Neural progenitor cell (in vitro differentiated cells): Measurements from ENCODE around the gene CIC.

Experiments
- EZH2 ChIP-seq: fragments of 200-600 bp; sonication (generic); IDR thresholded peaks from 2 replicates; pipeline ENCODE4 v1.6.1; 2017; ENCODE audit warnings: antibody characterized with exemption, mild to moderate bottlenecking, moderate library complexity
- EZH2phosphoT487 ChIP-seq: fragments of 200-600 bp; sonication (generic); IDR thresholded peaks from 2 replicates; pipeline ENCODE4 v1.6.1; 2017; ENCODE audit warnings: antibody characterized with exemption
- TF ChIP-seq, protein P1 (sequence below): fragments of 200-600 bp; sonication (generic); IDR thresholded peaks from 2 replicates; pipeline ENCODE4 v1.5.1; 2017; ENCODE audit warnings: antibody characterized with exemption, mild to moderate bottlenecking

DNA sequence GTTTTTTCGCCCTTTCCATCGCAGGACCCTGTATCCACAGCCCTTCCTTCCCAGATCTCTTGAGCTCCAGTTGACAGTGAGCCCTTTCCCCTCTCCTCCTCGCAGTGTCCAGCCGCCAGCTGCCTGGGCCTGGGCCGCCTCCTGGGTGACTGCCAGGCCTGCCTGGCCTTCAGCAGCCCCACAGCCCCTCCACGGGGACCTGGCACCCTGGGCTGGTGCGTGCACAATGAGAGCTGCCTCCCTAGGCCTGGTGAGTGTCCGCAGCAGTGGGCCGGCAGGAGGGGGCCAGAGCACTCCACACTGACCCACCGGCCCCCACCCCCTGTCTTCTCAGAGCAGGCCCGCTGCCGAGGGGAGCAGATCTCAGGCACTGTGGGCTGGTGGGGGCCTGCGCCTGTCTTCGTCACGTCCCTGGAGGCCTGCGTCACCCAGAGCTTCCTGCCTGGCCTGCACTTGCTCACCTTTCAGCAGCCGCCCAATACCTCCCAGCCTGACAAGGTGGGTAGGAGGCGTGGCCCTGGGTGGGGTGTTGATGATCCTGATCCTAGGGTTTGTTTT lies 75.4 kb downstream of the CIC start:
- TF ChIP-seq, protein P1, sequence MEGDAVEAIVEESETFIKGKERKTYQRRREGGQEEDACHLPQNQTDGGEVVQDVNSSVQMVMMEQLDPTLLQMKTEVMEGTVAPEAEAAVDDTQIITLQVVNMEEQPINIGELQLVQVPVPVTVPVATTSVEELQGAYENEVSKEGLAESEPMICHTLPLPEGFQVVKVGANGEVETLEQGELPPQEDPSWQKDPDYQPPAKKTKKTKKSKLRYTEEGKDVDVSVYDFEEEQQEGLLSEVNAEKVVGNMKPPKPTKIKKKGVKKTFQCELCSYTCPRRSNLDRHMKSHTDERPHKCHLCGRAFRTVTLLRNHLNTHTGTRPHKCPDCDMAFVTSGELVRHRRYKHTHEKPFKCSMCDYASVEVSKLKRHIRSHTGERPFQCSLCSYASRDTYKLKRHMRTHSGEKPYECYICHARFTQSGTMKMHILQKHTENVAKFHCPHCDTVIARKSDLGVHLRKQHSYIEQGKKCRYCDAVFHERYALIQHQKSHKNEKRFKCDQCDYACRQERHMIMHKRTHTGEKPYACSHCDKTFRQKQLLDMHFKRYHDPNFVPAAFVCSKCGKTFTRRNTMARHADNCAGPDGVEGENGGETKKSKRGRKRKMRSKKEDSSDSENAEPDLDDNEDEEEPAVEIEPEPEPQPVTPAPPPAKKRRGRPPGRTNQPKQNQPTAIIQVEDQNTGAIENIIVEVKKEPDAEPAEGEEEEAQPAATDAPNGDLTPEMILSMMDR, result no peak
- TF ChIP-seq EZH2, result no peak
- no peak for TF ChIP-seq EZH2phosphoT487
